Stimulated activated CD8-positive, alpha-beta memory T cell treated with anti-CD3 and anti-CD28 coated beads, Interleukin-15, amount 100 ng/mL, for 48 hours (primary cell): Measurements from ENCODE around the gene RABL2B.

Experiments
- DNase-seq, 2 donors: peaks; one replicate each; pipeline ENCODE4 v3.0.0-alpha.2; 2020; ENCODE audit warnings: low read depth in 2 of 2

The RABL2B gene

DNA sequence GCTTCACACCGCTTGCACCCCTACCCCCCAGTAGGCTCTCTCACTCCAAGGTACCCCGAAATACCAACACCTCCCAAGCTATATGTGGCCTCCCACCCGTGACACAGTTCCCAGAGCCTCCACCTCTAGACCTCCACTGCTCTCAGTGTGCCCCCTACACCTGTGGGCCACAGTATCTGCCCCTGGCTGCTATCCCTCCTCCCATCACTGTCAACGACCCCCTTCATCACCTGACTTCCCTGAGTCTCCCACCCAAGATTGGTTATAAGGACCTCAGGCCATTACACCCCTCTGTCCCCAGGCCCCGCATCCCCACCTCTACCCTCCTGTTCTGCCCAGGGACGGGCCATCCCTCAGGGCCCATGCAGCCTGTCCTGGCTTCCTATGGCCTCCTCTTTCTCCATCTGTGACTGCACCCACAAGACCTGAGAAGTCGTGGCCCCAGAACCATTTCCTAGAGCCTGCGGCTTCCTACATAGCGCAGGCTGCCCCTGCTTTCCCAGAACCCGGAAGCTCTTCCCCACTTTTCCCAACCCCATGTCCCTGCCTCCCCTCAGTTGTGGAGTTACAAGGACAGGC is 44.7 kb downstream of the RABL2B start:
- no peak for DNase-seq

DNA sequence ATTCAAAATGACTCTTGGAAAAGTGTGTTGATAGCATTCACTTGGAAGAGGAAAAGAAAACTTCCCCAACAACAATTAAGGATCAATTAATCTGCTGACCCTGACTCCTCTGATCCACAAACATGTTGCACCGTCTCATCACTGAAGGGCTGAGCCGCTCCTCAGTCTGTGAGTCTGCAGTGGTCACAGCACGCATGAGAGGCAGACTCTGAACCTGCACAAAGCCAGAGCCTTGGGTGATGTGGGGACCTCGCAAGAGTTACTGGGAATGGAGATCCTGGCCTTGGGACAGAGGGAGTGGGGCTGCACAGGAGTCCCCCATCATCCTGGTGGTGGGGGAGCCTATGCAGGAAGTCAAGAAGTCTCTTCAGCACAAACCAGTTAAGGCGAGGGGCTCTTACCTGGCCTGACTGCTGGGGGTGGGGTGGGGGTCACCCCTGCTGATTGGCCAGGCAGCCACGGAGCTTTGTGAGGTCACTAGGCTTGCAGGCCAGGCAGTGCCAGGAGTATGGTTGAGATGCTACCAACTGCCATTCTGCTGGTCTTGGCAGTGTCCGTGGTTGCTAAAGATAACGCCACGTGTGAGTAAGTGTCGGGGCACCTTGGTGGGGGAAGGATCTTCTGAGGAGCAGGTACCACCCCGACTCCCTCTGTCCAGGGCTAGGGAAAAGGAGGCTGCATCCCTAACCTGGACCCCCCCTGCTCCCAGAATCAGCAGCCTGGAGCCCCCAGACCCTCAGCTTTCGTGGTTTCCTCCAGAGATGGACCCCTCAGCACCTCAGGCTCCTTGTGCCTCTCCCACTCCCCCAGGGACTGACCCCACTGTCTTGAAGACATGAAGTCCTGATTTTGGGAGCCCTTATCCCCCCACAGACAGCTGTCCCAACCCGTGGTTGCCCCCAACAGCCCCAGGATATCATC is 45.4 kb downstream of the RABL2B start, which contains the start of gene ACR:
ACR (plus strand) TSS at position 477 of the 921 bp plus-strand sequence; CDS start at position 509, 32 bp downstream.
- no peak for DNase-seq

DNA sequence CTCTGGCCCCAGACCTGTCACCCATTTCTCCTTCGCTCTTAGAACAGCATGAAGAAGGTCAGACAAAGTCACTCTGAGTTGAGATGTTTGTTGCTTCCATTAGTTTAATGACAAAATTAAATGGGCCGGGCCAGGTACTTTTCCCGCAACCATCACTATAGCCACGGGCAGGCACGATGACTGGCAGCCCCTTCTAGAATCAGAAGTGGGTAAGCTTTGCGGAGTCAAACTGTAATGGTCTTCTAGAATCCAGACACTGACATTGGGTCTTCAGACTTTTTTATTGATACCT is 47.8 kb downstream of the RABL2B start:
- DNase-seq = no peak

DNA sequence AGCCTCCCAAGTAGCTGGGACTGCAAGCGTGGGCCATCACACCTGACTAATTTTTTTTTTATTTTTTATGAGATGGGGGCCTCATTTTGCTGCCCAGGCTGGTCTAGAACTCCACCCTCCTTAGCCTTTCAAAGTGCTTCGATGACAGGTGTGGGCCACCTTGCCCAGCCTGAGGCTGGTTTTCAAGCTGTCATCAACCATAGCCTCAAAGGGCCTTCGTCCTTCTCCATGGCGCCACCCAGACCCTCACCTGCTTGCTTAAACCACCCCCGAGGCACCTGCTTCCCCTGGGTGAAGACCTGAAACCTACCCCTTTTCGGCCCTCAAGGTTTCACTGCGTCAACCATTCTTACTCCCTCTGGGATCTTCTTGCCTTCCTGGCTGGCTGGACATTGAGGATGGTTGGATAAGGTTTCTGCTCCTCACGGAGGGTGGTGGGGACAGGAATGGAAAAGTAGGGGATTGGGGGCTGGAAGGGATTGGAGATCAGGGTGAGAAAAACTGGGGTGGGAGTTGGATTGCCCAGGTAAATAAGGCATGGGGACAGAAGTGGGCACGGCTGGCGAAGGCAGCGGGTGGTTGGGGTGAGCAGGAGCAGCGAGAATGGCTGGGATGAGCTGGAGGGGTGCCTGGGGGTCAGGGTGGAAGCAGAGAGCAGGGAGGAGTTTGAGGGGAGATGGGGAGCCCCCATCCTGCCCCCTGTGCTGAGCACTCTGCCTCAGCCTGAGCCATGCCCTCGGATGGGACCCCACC is 48.3 kb downstream of the RABL2B start:
- DNase-seq = no peak

DNA sequence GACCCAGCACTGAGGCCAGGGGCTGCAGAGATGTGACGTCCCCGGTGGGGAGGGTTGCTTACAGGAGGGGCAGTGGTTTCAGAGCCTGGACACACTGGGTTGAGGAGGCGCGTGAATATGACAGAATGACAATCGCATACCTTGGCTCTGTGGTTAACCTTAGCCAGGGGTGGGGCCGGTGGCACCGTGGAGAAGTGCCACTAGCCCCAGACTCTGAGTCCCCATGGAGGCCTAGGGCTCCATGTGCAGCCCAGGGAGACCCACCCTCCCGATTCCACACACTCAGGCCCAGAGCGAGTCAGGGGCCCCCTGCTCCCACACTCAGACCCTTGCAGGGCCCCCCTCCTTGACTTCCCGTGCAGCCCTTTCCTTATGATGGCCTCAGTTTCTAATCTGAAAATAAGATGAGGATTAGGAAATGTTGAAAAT is 49.1 kb downstream of the RABL2B start:
- DNase-seq = no peak

DNA sequence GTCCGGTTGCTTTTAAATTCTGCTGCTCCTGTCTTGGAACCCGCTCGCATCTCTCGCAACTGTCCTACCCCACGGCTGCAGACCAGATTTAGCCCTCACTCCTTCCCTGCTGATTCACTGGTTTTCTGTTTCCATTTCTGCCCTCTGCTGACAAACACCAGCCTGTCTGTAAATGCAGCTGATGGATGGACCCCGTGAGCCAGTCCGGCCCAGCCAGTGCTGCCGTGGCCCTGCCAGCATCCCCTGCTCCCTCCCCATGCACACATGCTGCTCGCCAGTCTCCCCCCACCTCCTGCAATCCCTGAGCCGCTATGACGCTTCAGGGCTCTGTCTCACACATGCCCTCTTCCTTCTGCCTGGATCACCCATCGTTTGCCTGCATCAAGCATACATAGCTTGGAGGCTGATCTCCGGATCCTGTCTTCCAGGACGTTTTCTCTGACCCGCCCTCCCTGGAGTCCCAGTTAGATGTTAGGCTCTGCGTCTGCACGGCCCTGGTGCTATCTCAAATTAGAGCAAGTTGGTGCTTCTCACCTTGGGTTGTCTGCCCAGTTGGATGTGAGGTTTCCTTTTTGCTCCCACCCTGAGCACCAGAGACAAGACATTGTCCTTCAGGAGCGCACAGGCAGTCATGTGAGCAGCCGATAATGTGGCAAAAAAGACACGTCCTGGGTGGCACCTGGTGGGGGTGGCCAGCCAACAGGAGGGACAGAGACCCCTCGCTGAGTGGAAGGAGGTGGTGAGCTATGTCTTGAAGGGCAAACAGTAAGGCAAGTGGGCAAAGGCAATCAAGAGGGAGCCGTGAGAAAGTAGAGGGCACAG is 49.7 kb downstream of the RABL2B start:
- no peak for DNase-seq

DNA sequence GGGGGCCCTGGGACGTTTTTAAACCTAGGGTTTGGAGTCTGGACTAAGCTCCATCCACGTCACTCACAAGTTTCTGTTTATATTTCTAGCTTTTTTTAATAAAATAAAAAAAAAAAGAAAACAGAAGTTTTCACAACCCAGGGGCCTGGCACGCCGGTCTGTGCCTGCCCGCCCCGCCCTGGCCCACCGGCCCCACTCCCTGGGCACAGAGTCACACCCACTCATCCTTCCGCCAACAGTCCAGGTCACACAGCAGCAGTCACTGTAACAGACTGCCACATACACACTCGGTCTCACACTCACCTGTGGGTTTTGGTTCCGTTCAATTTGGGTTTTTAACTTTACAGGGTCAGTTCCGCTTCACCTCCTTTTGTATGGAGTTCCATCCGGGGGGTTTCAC is 50.8 kb downstream of the RABL2B start:
- no peak for DNase-seq

DNA sequence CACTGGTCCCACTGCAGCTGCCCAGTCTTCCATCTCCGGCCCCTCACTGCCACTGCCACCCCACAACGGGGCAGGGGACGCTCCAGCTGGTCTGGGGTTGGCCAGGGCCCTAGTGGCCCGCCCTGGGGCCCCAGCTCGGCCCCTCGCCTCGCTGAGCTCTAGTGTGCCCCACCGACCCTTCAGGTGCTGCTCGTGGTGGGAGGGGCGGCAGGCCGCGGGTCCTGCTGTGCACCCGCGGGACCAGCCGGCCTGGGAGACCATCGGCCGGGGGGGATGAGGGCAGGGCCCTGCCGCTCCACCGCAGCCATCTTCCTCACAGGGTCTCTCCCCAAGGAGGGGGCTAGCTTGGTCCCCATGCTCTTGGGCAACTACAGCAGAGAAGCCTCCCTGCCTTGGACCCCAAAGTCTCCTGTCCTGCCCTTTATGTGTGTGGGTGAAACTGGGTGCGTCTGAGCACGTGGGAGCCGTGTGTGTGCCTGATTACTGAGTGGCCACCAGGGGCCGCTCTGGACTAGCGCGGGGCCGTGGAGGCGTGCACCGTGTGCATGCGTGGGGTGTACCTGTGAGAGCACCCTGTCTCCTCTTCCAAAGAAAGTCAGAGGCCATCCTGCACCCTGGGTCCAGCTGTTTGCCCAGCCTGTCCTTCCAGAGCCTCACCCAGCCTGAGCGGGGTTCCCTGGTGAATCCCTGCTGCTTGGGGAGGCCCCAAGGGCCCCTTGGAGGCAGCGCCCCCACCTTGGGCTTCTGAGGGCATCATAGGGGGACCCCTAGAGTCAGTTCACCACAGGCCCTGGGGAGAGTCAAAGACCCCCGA is 51.4 kb downstream of the RABL2B start:
- peak; percentile 27 to 28 for DNase-seq

DNA sequence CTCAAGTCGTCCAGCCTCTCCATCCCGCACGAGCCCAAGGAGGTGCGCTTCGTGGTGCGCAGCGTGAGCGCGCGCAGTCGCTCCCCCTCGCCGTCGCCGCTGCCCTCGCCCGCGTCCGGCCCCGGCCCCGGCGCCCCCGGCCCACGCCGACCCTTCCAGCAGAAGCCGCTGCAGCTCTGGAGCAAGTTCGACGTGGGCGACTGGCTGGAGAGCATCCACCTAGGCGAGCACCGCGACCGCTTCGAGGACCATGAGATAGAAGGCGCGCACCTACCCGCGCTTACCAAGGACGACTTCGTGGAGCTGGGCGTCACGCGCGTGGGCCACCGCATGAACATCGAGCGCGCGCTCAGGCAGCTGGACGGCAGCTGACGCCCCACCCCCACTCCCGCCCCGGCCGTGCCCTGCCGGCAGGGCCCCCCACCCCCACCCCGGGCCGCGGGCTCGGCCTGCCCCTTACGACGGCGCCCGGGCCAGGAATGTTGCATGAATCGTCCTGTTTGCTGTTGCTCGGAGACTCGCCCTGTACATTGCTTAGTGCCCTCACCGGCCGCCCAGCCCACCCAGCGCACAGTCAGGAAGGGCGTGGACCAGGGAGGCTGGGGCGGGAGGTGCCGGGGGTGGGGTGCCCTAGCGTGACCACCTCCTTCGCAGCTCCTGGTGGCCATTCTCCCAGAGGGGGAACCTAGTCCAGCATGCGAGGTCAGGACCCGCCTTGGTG is 52.3 kb downstream of the RABL2B start:
- DNase-seq = no peak

DNA sequence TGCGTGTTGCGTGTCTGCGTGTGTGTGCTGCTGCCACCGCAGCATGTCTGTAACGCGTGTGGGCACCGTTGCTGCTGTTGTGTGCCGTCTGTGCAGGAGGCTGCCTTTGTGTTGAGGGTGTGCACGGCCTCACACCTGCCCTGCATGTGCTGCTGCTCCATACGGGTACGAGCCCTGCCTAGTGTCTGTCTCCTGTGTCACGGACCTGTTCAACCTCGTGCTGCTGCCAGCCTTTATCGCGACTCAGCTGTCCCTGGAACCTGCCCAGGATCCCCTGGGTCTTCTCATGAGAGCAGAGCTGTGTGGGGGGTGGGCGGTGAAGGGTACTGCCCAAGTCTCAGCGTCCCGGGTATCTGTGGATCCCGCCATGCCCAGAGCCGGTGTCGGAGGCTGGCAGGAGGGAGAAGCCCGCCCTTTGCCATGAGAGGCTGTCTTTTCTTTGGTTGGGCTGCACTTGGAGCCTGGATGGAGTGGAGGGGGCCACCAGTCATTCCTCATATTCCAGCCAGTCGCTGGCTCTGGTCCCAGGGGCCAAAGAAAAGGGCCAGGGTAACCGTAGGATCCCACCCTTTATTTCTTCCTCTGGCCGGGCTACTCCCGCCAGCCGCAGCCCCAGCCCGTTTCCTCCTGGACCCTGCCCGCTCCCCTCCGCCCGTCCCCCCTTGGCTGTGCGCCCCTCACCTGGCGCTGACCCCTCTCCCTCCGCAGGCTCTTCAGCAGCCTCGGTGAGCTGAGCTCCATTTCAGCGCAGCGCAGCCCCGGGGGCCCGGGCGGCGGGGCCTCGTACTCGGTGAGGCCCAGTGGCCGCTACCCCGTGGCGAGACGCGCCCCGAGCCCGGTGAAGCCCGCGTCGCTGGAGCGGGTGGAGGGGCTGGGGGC is 53.2 kb downstream of the RABL2B start:
- no peak for DNase-seq

DNA sequence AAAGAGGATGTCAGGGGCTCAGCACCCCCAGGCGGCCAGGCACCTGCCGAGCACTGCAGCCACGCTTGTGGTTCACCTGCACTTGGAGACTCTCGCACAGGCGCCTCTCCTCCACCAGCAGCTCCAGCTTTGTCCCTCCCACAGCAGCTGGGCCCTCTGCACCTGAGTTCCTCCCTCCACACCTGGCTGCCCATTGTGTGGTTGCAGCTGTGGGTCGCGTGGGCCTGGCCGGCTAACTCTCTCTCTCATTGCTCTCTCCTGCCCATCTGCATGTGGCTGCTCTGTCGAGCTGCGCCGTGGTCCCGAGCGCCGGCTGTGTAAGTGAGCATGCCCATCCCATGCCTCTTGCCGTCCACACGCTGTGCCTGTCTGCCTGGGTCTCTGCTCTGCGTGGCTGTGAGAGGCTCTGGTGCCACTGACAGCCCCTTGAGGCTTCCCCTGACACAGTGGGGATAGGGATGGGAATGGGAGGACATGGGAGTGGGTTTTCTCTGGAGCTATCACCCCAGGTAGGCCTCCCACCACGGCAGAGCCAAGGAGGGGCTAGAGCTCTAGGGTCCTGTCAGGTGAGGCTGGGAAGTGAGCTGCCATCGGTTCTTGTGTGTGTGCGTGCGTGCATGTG is 53.9 kb downstream of the RABL2B start:
- DNase-seq = no peak

DNA sequence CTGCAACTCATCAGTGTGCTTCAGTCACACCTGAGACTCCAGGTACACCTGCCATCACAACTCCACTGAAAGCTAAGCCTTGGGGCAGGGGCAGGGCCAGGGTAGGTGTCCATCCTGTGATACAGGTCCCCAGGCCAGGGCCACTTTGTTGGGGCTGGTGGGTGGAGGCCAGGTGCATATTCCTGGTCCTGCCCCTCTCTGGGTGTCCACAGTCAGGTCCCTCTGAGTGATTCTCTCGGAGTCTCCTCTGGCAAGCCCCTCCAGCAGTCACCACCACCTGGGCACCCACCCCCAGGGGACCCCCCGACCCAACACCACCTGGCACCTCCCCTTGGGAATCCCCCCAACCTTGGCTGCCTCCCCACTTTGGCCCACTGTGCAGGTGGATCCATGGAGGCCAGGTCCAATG is 54.9 kb downstream of the RABL2B start:
- no peak for DNase-seq

DNA sequence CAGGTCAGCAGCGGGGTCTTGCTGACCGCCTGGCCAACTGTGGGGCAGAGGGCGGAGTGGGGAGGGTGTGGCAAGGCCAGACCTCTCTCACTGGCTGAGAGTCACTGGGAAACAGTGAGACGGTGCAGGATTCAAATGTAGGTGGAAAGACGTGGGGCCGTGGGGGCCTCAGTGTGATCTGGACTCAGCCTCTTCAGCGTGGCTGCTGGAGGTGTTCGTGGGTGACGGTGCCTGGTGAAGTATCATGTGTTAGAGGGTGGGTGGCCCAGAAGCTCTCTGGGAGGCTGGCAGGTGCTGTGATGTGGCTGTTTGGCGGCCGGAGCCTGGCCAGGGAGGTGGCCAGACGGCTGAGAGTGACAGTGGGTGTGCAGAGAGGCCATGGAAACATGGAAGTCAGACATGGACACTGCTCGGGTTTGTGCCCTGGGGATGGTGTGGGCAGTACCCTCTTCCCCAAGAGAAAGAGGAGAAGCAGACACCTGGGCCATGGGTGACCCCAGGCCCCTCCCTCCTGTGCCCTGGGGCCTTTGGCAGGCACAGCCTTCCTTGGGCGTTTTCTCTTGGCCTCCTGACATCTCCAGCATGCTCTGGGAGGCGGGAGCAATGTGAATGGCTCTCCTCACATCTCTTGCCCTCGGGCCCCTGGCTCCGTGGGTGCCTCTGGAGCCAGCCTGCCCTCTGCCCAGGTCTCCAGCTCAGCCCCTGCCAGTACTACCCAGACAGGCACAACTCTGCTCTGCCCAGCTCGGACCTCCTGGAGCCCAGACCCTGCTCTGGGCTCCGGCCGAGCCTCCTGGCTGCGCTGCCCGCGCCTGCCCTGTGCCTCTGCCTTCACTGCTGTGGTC is 55.5 kb downstream of the RABL2B start:
- no peak for DNase-seq

DNA sequence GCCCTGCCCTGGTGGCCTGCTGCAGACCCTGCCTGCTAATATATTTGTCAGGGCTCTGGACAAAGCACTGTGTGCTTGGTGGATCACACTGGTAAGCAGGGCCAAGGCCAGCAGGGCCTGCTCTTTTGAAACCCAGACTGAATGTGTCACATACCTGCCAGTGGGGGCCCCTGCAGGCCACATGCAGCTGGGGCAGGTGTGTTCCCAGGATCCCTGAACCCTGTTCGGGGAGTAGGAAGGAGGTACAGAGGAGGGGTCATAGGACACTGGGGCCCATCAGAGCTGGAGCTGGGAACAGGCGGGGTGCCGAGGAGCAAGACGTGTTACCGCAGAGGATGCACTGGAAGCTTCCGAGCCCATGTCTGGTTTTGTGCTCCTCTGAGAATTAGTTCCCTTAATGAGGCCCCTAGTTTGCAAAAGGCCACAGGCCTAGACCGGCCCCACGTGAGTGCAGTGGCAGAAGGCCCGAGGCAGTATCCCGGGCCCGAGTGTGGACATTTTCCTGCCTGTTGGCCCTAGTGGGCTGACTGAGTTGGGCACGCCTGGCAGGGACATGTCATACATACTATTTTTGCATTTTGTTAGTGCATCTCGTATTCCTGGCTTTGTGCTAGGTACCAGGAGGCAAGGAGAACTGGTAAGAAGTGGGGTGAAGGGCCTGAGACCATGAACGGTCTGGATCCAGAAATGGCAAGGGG is 56.6 kb downstream of the RABL2B start:
- no peak for DNase-seq

DNA sequence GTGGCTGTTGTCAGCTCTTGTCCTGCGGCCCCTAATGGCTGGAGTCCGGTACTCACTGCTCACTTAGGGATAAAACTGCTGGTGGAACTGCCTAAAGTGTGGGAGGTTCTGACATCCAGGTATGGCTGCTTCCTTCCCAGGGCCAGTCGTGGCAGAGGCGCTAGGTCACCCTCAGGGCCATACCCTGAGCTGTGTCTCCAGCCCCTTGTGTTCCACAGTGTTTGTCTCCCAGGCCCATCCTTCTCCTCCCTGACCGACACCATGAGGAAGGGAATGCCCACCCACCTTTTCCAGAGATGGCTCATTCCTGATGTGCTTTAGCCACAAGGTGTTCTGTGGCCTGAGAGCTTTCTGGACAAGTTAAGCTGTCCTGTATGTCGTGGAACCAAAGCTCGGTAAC is 57.8 kb downstream of the RABL2B start:
- no peak for DNase-seq

DNA sequence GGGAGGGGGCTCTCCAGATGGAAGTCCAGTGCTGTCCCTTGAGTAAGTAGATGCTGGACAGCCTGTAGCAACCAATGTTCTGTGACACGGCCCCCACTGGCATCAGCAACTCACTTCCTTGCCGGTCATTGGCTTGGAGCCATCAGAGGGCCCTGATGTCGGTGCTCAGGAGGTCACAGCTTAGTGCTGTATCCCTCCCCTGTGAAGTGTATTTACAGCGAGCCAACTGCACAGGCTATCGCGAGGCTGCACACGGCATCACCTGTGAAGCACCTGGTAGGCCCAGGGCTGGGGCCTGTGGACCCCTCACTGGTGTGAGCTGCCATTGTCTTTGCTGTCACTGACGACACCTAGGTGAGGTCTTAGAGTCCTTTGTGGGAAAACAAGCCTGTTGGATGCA is 58.8 kb downstream of the RABL2B start:
- no peak for DNase-seq

DNA sequence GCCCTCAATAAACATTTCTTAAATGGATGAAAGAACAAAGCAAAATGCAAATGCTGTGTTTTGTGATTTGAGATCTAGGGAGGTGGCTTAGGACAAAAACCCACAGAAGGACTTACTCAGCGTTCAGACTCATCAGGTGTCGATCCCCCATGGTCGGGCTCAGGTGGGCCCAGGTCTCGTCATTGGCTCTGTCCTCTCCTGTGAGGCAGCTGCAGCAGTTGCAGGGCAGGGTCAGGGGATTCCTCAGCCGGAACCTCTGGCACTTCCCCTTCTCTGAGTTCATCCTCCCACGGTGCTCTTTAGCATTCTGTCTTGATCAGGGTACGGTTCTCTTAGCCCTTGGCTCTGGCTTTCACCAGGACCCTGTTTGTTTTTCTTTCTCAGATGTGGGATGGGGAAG is 59.4 kb downstream of the RABL2B start:
- DNase-seq = no peak
